HepG2 (cell line): ENCODE results near the gene NUAK1. TPM values are rescaled to one million over a fixed set of nuclear protein-coding genes. Genes with fewer than 3 reads are reported as not detected.

Source experiments
- ATAC-seq: fragments of 200-7000 bp; cut with Tn5 transposase; 3 replicates; pipeline ENCODE4 v1.9.1; 2020; ENCODE audit warnings: mild to moderate bottlenecking, moderate library complexity
- BruUV-seq: library from RNA; stranded (reverse); fragments of 400-500 nt; replicated peaks from 2 replicates; lab custom pipeline; 2021; lab: Mats Ljungman, UMichigan
- CTCF ChIA-PET: fragments of 300-600 bp; formaldehyde crosslinking; extraction: SDS; loops from one replicate; lab custom pipeline; 2021; ENCODE audit warnings: low total read pairs, inconsistent platforms, low intra/inter-chr PET ratio; lab: Yijun Ruan, JAX
- POLR2A ChIA-PET: fragments of 350-600 bp; sonication (Branson Sonifier 250); formaldehyde crosslinking; loops from one replicate; lab custom pipeline; 2020; ENCODE audit warnings: antibody characterized with exemption, inconsistent platforms; lab: Yijun Ruan, JAX
- DNase-seq: peaks from one replicate; pipeline ENCODE4 v3.0.0-alpha.2; 2015; ENCODE audit warnings: low spot score
- FAIRE-seq: peaks from 3 replicates; lab custom pipeline; 2011; peaks lifted over from hg19 to GRCh38; lab: Jason Lieb, UNC
- H2AFZ ChIP-seq: one replicate; pipeline ENCODE4 v1.6.1; 2011; ENCODE audit warnings: low read length, inconsistent platforms
- H3K27ac ChIP-seq: fragments of 300-600 bp; 3 replicates; pipeline ENCODE4 v1.8.0; 2011; ENCODE audit warnings: mixed run types, mild to moderate bottlenecking, mixed read lengths, low read length, inconsistent platforms; ENCODE audit not compliant: insufficient read depth; ENCODE audit errors: extremely low read length
- H3K27me3 ChIP-seq, 2 experiments: fragments of 200-600 bp in 1 of 2; 2 replicates in 1 of 2; 3 replicates in 1 of 2; pipeline versions ENCODE4 v1.6.0 to v1.8.0; 2011; ENCODE audit warnings: low read length in 2 of 2, mild to moderate bottlenecking in 2 of 2, moderate library complexity in 2 of 2, inconsistent platforms in 1 of 2; ENCODE audit not compliant: insufficient read depth in 2 of 2, control insufficient read depth in 1 of 2
- H3K36me3 ChIP-seq, 2 experiments: fragments of 200-600 bp in 1 of 2; replicated peaks in 1 of 2; 2 replicates in 1 of 2; 3 replicates in 1 of 2; pipeline versions ENCODE4 v1.5.1 to v1.8.0; 2011; ENCODE audit warnings: low read length in 2 of 2, inconsistent platforms in 1 of 2; ENCODE audit not compliant: insufficient read depth in 2 of 2, control insufficient read depth in 1 of 2
- H3K4me1 ChIP-seq: 2 replicates; pipeline ENCODE4 v1.5.1; 2012; ENCODE audit warnings: low read length, inconsistent platforms; ENCODE audit not compliant: insufficient read depth
- H3K4me2 ChIP-seq: 2 replicates; pipeline ENCODE4 v1.6.0; 2011; ENCODE audit warnings: low read depth, low read length, inconsistent platforms
- H3K4me3 ChIP-seq, 3 experiments: fragments of 200-600 bp in 1 of 3; sonication (generic), shearing (Covaris generic) in 1 of 3; replicated peaks in 1 of 3; 2 replicates each; pipeline ENCODE4 v1.5.1; 2011 to 2016; ENCODE audit warnings: low read length in 3 of 3, inconsistent platforms in 2 of 3, low read depth in 2 of 3, mild to moderate bottlenecking in 2 of 3, control low read depth in 1 of 3, mixed read lengths in 1 of 3; ENCODE audit not compliant: insufficient read depth in 1 of 3
- H3K79me2 ChIP-seq: one replicate; pipeline ENCODE4 v1.6.1; 2011; ENCODE audit warnings: low read length, inconsistent platforms; ENCODE audit not compliant: insufficient read depth
- H3K9ac ChIP-seq: 2 replicates; pipeline ENCODE4 v1.6.0; 2011; ENCODE audit warnings: mild to moderate bottlenecking, low read depth, low read length, inconsistent platforms; ENCODE audit not compliant: insufficient read depth
- H3K9me3 ChIP-seq: 2 replicates; pipeline ENCODE4 v1.5.1; 2012; ENCODE audit warnings: mild to moderate bottlenecking, low read length
- H4K20me1 ChIP-seq: 2 replicates; pipeline ENCODE4 v1.6.0; 2011; ENCODE audit warnings: inconsistent platforms, mild to moderate bottlenecking, low read length, moderate library complexity; ENCODE audit not compliant: insufficient read depth
- DRAP1 ChIP-seq: IDR thresholded peaks from 2 replicates; pipeline ENCODE4 v1.6.1; 2016; ENCODE audit warnings: missing genetic modification reagents, missing compliant biosample characterization
- EEA1 ChIP-seq: sonication (generic); formaldehyde crosslinking; IDR thresholded peaks from 2 replicates; pipeline ENCODE4 v1.5.1; 2020; ENCODE audit warnings: mild to moderate bottlenecking, missing genetic modification reagents, borderline replicate concordance
- EED ChIP-seq: sonication (generic); formaldehyde crosslinking; IDR thresholded peaks from 2 replicates; pipeline ENCODE4 v1.5.0; 2020; ENCODE audit warnings: mild to moderate bottlenecking, missing genetic modification reagents
- FOXA3 ChIP-seq: IDR thresholded peaks from 2 replicates; pipeline ENCODE4 v1.6.1; 2016; ENCODE audit warnings: missing genetic modification reagents, missing compliant biosample characterization
- HMG20A ChIP-seq: IDR thresholded peaks from 2 replicates; pipeline ENCODE4 v1.6.1; 2016; ENCODE audit warnings: borderline replicate concordance
- NAIF1 ChIP-seq: sonication (generic); formaldehyde crosslinking; IDR thresholded peaks from 2 replicates; pipeline ENCODE4 v1.5.0; 2020; ENCODE audit warnings: mild to moderate bottlenecking, missing genetic modification reagents, borderline replicate concordance
- RARA ChIP-seq: IDR thresholded peaks from 2 replicates; pipeline ENCODE4 v1.6.1; 2016; ENCODE audit warnings: missing genetic modification reagents, missing compliant biosample characterization
- RFX1 ChIP-seq: fragments of 450-650 bp; IDR thresholded peaks from 2 replicates; pipeline ENCODE4 v1.6.1; 2017
- SAP130 ChIP-seq: IDR thresholded peaks from 2 replicates; pipeline ENCODE4 v1.6.1; 2016; ENCODE audit warnings: low read depth
- SOX13 ChIP-seq, 3 experiments: fragments of 450-650 bp in 1 of 3; sonication (generic) in 1 of 3; formaldehyde crosslinking in 1 of 3; IDR thresholded peaks in 2 of 3; conservative IDR thresholded peaks in 1 of 3; 2 replicates each; pipeline versions ENCODE4 v1.5.0 to v1.6.1; 2016 to 2020; ENCODE audit warnings: antibody characterized with exemption in 1 of 3, mild to moderate bottlenecking in 1 of 3, missing compliant biosample characterization in 1 of 3, missing genetic modification reagents in 1 of 3, moderate library complexity in 1 of 3
- TCF7 ChIP-seq: sonication (generic); IDR thresholded peaks from 2 replicates; pipeline ENCODE4 v1.6.1; 2016; ENCODE audit warnings: antibody characterized with exemption, low read depth
- YEATS2 ChIP-seq: sonication (generic); formaldehyde crosslinking; IDR thresholded peaks from 2 replicates; pipeline ENCODE4 v1.4.0; 2020; ENCODE audit warnings: missing genetic modification reagents, borderline replicate concordance
- ZEB1 ChIP-seq: IDR thresholded peaks from 2 replicates; pipeline ENCODE4 v1.6.1; 2012; ENCODE audit warnings: mild to moderate bottlenecking, low read depth, inconsistent platforms; ENCODE audit not compliant: insufficient replicate concordance
- ZNF12 ChIP-seq: sonication (generic); formaldehyde crosslinking; IDR thresholded peaks from 2 replicates; pipeline ENCODE4 v1.5.0; 2020; ENCODE audit warnings: missing genetic modification reagents
- ZNF331 ChIP-seq: sonication (generic); formaldehyde crosslinking; IDR thresholded peaks from 2 replicates; pipeline ENCODE4 v1.4.0; 2020; ENCODE audit warnings: missing genetic modification reagents
- ZNF563 ChIP-seq: sonication (generic); formaldehyde crosslinking; IDR thresholded peaks from 2 replicates; pipeline ENCODE4 v1.8.0; 2022; ENCODE audit warnings: mild to moderate bottlenecking, moderate library complexity, missing genetic modification reagents
- WGBS: methylation state at CpG from one replicate; pipeline ENCODE4 v1.1.6; 2017; ENCODE audit warnings: low lambda C conversion rate; 5-methylcytosine and 5-hydroxymethylcytosine counted together
- in situ Hi-C: cut with HindIII; loops from 2 replicates; pipeline ENCODE4 v1.10.0; 2017; ENCODE audit warnings: low pct_unique_long_range_greater_than_20kb; ENCODE audit not compliant: extremely low pct_ligation_motif_present
- intact Hi-C: fragments of 100-400 bp; cut with micrococcal nuclease; formaldehyde crosslinking; loops from one replicate; pipeline ENCODE4 v1.10.0; 2022; ENCODE audit not compliant: unreplicated experiment
- polyA plus RNA-seq, 8 experiments: library from polyadenylated mRNA; depleted of rRNA in 3 of 8; stranded (reverse) in 7 of 8; unstranded in 1 of 8; fragments of >200 nt; fragmentation: Illumina TruSeq in 4 of 8; extraction: Trizol in 4 of 8; gene quantifications; 2 replicates each; pipeline versions ENCODE4 v1.2.1 to v1.2.3, GENCODE V29; 2011 to 2016; ENCODE audit warnings: low read depth in 4 of 8, missing spikeins in 1 of 8, mixed read lengths in 1 of 8; ENCODE audit not compliant: insufficient read depth in 1 of 8
- total RNA-seq, 5 experiments: library from RNA; depleted of rRNA; stranded (reverse); fragments of >200 nt; fragmentation: Illumina TruSeq; extraction: Trizol; gene quantifications; 2 replicates each; pipeline ENCODE4 v1.2.3, GENCODE V29; 2016; ENCODE audit warnings: low read depth in 1 of 5

Gene NUAK1
- total and polyA plus RNA-seq, 2 of the 13 experiments (the other 11 are each of a cell fraction or from before 2014, with no cell fraction given) = 1.7 to 1.9 TPM

GRCh38 chr12:106094304-106094703, 44.5 kb downstream of the NUAK1 start (continued):
- TF ChIP-seq DRAP1 (CRISPR knock-in tag) (no peak), FOXA3 (CRISPR knock-in tag) (no peak; the same call in 1 of the 2 replicates), ZNF563 (no peak), EED (no peak), EEA1 (CRISPR knock-in tag) (no peak), YEATS2 (CRISPR knock-in tag) (no peak), HMG20A (peak; percentile 38; the same call in 1 of the 2 replicates), ZEB1 (no peak), TCF7 (peak; percentile 46; the same call in 1 of the 2 replicates), RARA (CRISPR knock-in tag) (peak; percentile 25; the same call in 1 of the 2 replicates), SOX13 (IDR thresholded peaks at IDR 0.05) (no peak), SOX13 (CRISPR knock-in tag; conservative IDR thresholded peaks at IDR 0.05 in 1 of 2, IDR thresholded peaks at IDR 0.05 in 1 of 2) (0 out of 4 replicates have a peak, but pooled peaks of 1 of the 2 experiments have one; percentile 15), SAP130 (CRISPR knock-in tag) (peak; percentile 22; the same call in 1 of the 2 replicates), ZNF12 (CRISPR knock-in tag) (0 out of 2 replicates have a peak, but pooled peaks have one; percentile 14)

DNA sequence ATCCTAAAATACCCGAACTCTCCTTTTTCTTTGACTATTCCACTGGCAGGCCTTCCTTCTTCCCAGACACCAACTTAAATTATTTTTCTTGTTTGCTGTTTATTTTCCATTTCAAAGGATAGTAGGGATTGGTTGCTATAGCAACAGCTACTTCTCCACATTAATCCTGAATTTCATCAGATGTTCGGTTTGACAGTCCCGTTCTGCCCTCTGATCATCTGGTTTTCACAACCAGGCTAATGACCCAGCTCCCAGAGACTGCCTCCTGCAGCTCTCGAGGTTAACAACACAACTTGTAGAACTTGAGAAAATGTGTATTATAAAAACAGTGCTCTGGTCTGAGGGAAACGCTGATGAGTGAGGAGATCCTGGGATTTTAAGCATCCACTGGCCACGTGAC, 45.5 kb downstream of the NUAK1 start:
- intact Hi-C loops (no loop called here), in situ Hi-C loops (loop anchor here (10.0 kb wide), 1 partner anchor 192 kb away; no protein-coding TSS in a partner anchor)
- POLR2A ChIA-PET = no interaction called here
- no peaks in the 10 kb centered on the region for H3K9me3 ChIP-seq
- no peak overlapping the region for H3K27ac ChIP-seq
- no peak overlapping the region for H3K4me2 ChIP-seq
- no peak overlapping the region for H3K9ac ChIP-seq
- H3K4me1 ChIP-seq = peaks cover 52% of the 10 kb centered on the region
- no peak overlapping the region for H3K4me3 ChIP-seq
- CTCF ChIA-PET = no interaction called here
- DNase-seq (no peak), FAIRE-seq (no peak)
- H3K36me3 ChIP-seq = no peaks in the 10 kb centered on the region
- H2AFZ ChIP-seq = no peak overlapping the region
- H3K79me2 ChIP-seq = no peaks in the 10 kb centered on the region
- H4K20me1 ChIP-seq = no peaks in the 10 kb centered on the region
- 88% methylated on average over 6 of the region's 6 CpGs for WGBS
- peak; percentile 35; the same call in 1 of the 2 replicates for TF ChIP-seq RFX1
- TF ChIP-seq NAIF1 (CRISPR knock-in tag) = no peak
- TF ChIP-seq ZNF331 (CRISPR knock-in tag) = no peak
- TF ChIP-seq, all 625 proteins: peak for 1
- no peaks in the 10 kb centered on the region for H3K27me3 ChIP-seq
- BruUV-seq = no TSS peak
- ATAC-seq = no peak
